Rectal smooth muscle tissue (tissue), 1 donor: ENCODE results near the gene SAMD15.

ENCODE experiments used
- H3K27ac ChIP-seq: one replicate; pipeline ENCODE4 v1.7.0; 2013; ENCODE audit warnings: low read depth, low read length, inconsistent platforms
- H3K27me3 ChIP-seq: one replicate; pipeline ENCODE4 v1.7.0; 2013; ENCODE audit warnings: low read length; ENCODE audit not compliant: control insufficient read depth, insufficient read depth
- H3K36me3 ChIP-seq: one replicate; pipeline ENCODE4 v1.7.0; 2013; ENCODE audit warnings: low read length; ENCODE audit not compliant: control insufficient read depth, insufficient read depth
- H3K4me1 ChIP-seq: one replicate; pipeline ENCODE4 v1.7.0; 2013; ENCODE audit warnings: low read length; ENCODE audit not compliant: control insufficient read depth, insufficient read depth
- H3K4me3 ChIP-seq: one replicate; pipeline ENCODE4 v1.7.0; 2013; ENCODE audit warnings: low read length
- H3K9ac ChIP-seq: one replicate; pipeline ENCODE4 v1.7.0; 2013; ENCODE audit warnings: low read length

SAMD15 gene

GRCh38 chr14:77347751-77348150 lies 29.4 kb upstream of the SAMD15 start:
- Histone ChIP-seq H3K9ac (no peak overlapping the region), H3K4me3 (no peak overlapping the region), H3K27me3 (no peaks in the 10 kb centered on the region), H3K27ac (no peak overlapping the region), H3K36me3 (peaks cover 3% of the 10 kb centered on the region), H3K4me1 (no peaks in the 10 kb centered on the region)

GRCh38 chr14:77353469-77354141 lies 23.6 kb upstream of the SAMD15 start:
- Histone ChIP-seq H3K27ac (no peak overlapping the region), H3K9ac (no peak overlapping the region), H3K4me1 (no peaks in the 10 kb centered on the region), H3K27me3 (no peaks in the 10 kb centered on the region), H3K36me3 (no peaks in the 10 kb centered on the region), H3K4me3 (no peak overlapping the region)

- H3K4me3 ChIP-seq: no peak overlapping the region
- H3K27me3 ChIP-seq: no peaks in the 10 kb centered on the region
- H3K4me1 ChIP-seq: no peaks in the 10 kb centered on the region
- H3K27ac ChIP-seq: no peak overlapping the region
- no peak overlapping the region for H3K9ac ChIP-seq
- no peaks in the 10 kb centered on the region for H3K36me3 ChIP-seq
Measured at GRCh38 chr14:77355811-77356210, 21.4 kb upstream of the SAMD15 start.

- no peak overlapping the region for H3K4me3 ChIP-seq
- H3K4me1 ChIP-seq: no peaks in the 10 kb centered on the region
- H3K9ac ChIP-seq: no peak overlapping the region
- H3K27me3 ChIP-seq: no peaks in the 10 kb centered on the region
- H3K36me3 ChIP-seq: no peaks in the 10 kb centered on the region
- no peak overlapping the region for H3K27ac ChIP-seq
Measured at GRCh38 chr14:77356899-77357298, 20.3 kb upstream of the SAMD15 start.

GRCh38 chr14:77359626-77360025 lies 17.6 kb upstream of the SAMD15 start:
- no peaks in the 10 kb centered on the region for H3K36me3 ChIP-seq
- no peak overlapping the region for H3K4me3 ChIP-seq
- H3K9ac ChIP-seq: no peak overlapping the region
- no peaks in the 10 kb centered on the region for H3K4me1 ChIP-seq
- no peaks in the 10 kb centered on the region for H3K27me3 ChIP-seq
- H3K27ac ChIP-seq: no peak overlapping the region

- Histone ChIP-seq H3K27ac (no peak overlapping the region), H3K9ac (no peak overlapping the region), H3K27me3 (no peaks in the 10 kb centered on the region), H3K36me3 (no peaks in the 10 kb centered on the region), H3K4me1 (no peaks in the 10 kb centered on the region), H3K4me3 (no peak overlapping the region)
Measured at GRCh38 chr14:77364146-77364545, 13.0 kb upstream of the SAMD15 start.

- H3K27me3 ChIP-seq: no peaks in the 10 kb centered on the region
- no peak overlapping the region for H3K9ac ChIP-seq
- no peak overlapping the region for H3K27ac ChIP-seq
- H3K36me3 ChIP-seq: no peaks in the 10 kb centered on the region
- no peak overlapping the region for H3K4me3 ChIP-seq
- H3K4me1 ChIP-seq: no peaks in the 10 kb centered on the region
Measured at GRCh38 chr14:77369285-77369684, 7.9 kb upstream of the SAMD15 start.

GRCh38 chr14:77372304-77372841 lies 4.8 kb upstream of the SAMD15 start:
- Histone ChIP-seq H3K27me3 (no peaks in the 10 kb centered on the region), H3K4me1 (peaks cover 4% of the 10 kb centered on the region), H3K4me3 (no peak overlapping the region), H3K36me3 (no peaks in the 10 kb centered on the region), H3K9ac (no peak overlapping the region), H3K27ac (no peak overlapping the region)

GRCh38 chr14:77375164-77375950 lies 1.8 kb upstream of the SAMD15 start:
- no peaks in the 10 kb centered on the region for H3K27me3 ChIP-seq
- H3K4me3 ChIP-seq: no peak overlapping the region
- no peaks in the 10 kb centered on the region for H3K36me3 ChIP-seq
- peaks cover 5% of the 10 kb centered on the region for H3K4me1 ChIP-seq
- no peak overlapping the region for H3K9ac ChIP-seq
- no peak overlapping the region for H3K27ac ChIP-seq

- H3K27ac ChIP-seq: peak overlapping the region; percentile 75
- H3K4me3 ChIP-seq: peak overlapping the region; percentile 82
- peak overlapping the region; percentile 73 for H3K9ac ChIP-seq
Measured at GRCh38 chr14:77375973-77376770, 1.0 kb upstream of the SAMD15 start.

GRCh38 chr14:77377502-77377844 lies 294 bp downstream of the SAMD15 start:
- Histone ChIP-seq H3K4me1 (peaks cover 5% of the 10 kb centered on the region), H3K4me3 (peak overlapping the region; percentile 82), H3K36me3 (no peaks in the 10 kb centered on the region), H3K9ac (no peak overlapping the region), H3K27ac (no peak overlapping the region), H3K27me3 (no peaks in the 10 kb centered on the region)

More at GRCh38 chr14:77375973-77376770, 1.0 kb upstream of the SAMD15 start:
- H3K27me3 ChIP-seq: no peaks in the 10 kb centered on the region
- H3K36me3 ChIP-seq: no peaks in the 10 kb centered on the region
- peaks cover 5% of the 10 kb centered on the region for H3K4me1 ChIP-seq

GRCh38 chr14:77378701-77379100 lies 1.5 kb downstream of the SAMD15 start:
- Histone ChIP-seq H3K9ac (no peak overlapping the region), H3K36me3 (no peaks in the 10 kb centered on the region), H3K4me1 (peaks cover 5% of the 10 kb centered on the region), H3K27me3 (no peaks in the 10 kb centered on the region), H3K4me3 (no peak overlapping the region), H3K27ac (no peak overlapping the region)
